G401 (cell line): ENCODE results near the gene UNC13C. TPM values are rescaled to one million over a fixed set of nuclear protein-coding genes. Genes with fewer than 3 reads are reported as not detected.
"Not testable (repeated sequence)": the region's sequence is repeated elsewhere in the genome, so short reads cannot be mapped to it uniquely, and the experiment has no call there.

Experiments
- DNase-seq: peaks from one replicate; pipeline ENCODE4 v3.0.0-alpha.2; 2015; ENCODE audit warnings: low spot score
- in situ Hi-C: cut with HindIII; loops from 2 replicates; pipeline ENCODE4 v1.10.0; 2016; ENCODE audit warnings: low sequenced_read_pairs, mixed read lengths
- total RNA-seq: library from RNA; depleted of rRNA; stranded (reverse); fragments of >200 nt; shearing (Covaris generic); gene quantifications from 2 replicates; pipeline ENCODE4 v1.2.3, GENCODE V29; 2014

Gene UNC13C
- total RNA-seq, 1 experiment from 2014 or later, result not detected

- in situ Hi-C loops, result no loop called here
- peak; percentile 98 for DNase-seq
Measured at GRCh38 chr15:54364961-54365360, 386.7 kb downstream of the UNC13C start.

- in situ Hi-C loops, result no loop called here
- no peak for DNase-seq
Measured at GRCh38 chr15:54373332-54373731, 395.1 kb downstream of the UNC13C start.

- no peak for DNase-seq
- in situ Hi-C loops, result no loop called here
Measured at GRCh38 chr15:54374184-54374952, 396.1 kb downstream of the UNC13C start.

GRCh38 chr15:54387799-54388198 lies 409.6 kb downstream of the UNC13C start:
- DNase-seq, result no peak
- in situ Hi-C loops, result no loop called here

GRCh38 chr15:54388746-54389145 lies 410.5 kb downstream of the UNC13C start:
- DNase-seq, result no peak
- in situ Hi-C loops, result no loop called here

- in situ Hi-C loops, result no loop called here
- DNase-seq, result peak; percentile 85
Measured at GRCh38 chr15:54410481-54410880, 432.2 kb downstream of the UNC13C start.

- DNase-seq, result peak; percentile 35
- in situ Hi-C loops, result no loop called here
Measured at GRCh38 chr15:54424171-54424570, 445.9 kb downstream of the UNC13C start.

GRCh38 chr15:54428596-54428995 lies 450.4 kb downstream of the UNC13C start:
- in situ Hi-C loops, result no loop called here
- no peak for DNase-seq

- DNase-seq, in situ Hi-C loops: not testable (repeated sequence)
Measured at GRCh38 chr15:54450288-54450687, 472.0 kb downstream of the UNC13C start.

- no peak for DNase-seq
- in situ Hi-C loops, result no loop called here
Measured at GRCh38 chr15:54456413-54456812, 478.2 kb downstream of the UNC13C start.

- DNase-seq, result no peak
- in situ Hi-C loops, result no loop called here
Measured at GRCh38 chr15:54462511-54462913, 484.3 kb downstream of the UNC13C start.

- in situ Hi-C loops, result no loop called here
- no peak for DNase-seq
Measured at GRCh38 chr15:54481819-54482218, 503.6 kb downstream of the UNC13C start.

GRCh38 chr15:54482251-54482650 lies 504.0 kb downstream of the UNC13C start:
- DNase-seq, result peak; percentile 61
- in situ Hi-C loops, result no loop called here

GRCh38 chr15:54500330-54500729 lies 522.1 kb downstream of the UNC13C start:
- peak; percentile 58 for DNase-seq
- in situ Hi-C loops, result no loop called here

- peak; percentile 58 for DNase-seq
- in situ Hi-C loops, result no loop called here
Measured at GRCh38 chr15:54502416-54503075, 524.3 kb downstream of the UNC13C start.

- DNase-seq, result no peak
- in situ Hi-C loops, result no loop called here
Measured at GRCh38 chr15:54504695-54505094, 526.5 kb downstream of the UNC13C start.

- in situ Hi-C loops, result no loop called here
- no peak for DNase-seq
Measured at GRCh38 chr15:54506977-54507524, 528.8 kb downstream of the UNC13C start.

- in situ Hi-C loops, result no loop called here
- no peak for DNase-seq
Measured at GRCh38 chr15:54514601-54515000, 536.4 kb downstream of the UNC13C start.

- in situ Hi-C loops, result no loop called here
- no peak for DNase-seq
Measured at GRCh38 chr15:54515664-54516582, 537.7 kb downstream of the UNC13C start.
